ENCODE measurements around the gene KRT73. TPM values are rescaled to one million over a fixed set of nuclear protein-coding genes. Genes with fewer than 3 reads are reported as not detected.

The KRT73 gene
- total RNA-seq, 1 donor from 2014 or later, result not detected

DNA sequence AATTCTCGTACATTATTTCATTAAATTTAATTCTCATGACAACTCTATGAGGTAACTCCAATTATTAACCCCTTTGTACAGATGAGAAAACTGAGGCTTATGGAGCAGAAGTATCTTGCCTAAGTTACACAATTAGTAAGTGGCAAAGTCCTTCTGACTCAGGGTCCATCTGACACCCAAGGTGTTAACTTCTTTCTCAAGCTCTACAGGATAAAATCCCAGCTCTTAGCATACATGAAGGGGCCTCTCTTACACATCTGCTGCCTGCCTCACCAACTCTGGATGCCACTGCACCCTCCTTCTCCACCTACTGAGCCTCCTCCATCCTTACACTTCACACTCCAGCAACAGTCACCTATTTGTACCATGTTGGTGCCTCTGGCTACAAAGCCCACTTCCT is 12.8 kb downstream of the KRT73 start:
- Mint-ChIP-seq H3K27ac (no peak overlapping the region), H3K27me3 (ENCODE audit: low read depth) (peaks cover 64% of the 10 kb centered on the region), H3K4me1 (no peaks in the 10 kb centered on the region), H3K9me3 (no peaks in the 10 kb centered on the region), H3K4me3 (no peak overlapping the region), H3K36me3 (no peaks in the 10 kb centered on the region)
- no peak for DNase-seq (ENCODE audit: low spot score in 2 of 2, unreplicated experiment in 2 of 2)
- TF ChIP-seq, protein P1, sequence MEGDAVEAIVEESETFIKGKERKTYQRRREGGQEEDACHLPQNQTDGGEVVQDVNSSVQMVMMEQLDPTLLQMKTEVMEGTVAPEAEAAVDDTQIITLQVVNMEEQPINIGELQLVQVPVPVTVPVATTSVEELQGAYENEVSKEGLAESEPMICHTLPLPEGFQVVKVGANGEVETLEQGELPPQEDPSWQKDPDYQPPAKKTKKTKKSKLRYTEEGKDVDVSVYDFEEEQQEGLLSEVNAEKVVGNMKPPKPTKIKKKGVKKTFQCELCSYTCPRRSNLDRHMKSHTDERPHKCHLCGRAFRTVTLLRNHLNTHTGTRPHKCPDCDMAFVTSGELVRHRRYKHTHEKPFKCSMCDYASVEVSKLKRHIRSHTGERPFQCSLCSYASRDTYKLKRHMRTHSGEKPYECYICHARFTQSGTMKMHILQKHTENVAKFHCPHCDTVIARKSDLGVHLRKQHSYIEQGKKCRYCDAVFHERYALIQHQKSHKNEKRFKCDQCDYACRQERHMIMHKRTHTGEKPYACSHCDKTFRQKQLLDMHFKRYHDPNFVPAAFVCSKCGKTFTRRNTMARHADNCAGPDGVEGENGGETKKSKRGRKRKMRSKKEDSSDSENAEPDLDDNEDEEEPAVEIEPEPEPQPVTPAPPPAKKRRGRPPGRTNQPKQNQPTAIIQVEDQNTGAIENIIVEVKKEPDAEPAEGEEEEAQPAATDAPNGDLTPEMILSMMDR (IDR thresholded peaks at IDR 0.05; ENCODE audit: unreplicated experiment), result no peak

DNA sequence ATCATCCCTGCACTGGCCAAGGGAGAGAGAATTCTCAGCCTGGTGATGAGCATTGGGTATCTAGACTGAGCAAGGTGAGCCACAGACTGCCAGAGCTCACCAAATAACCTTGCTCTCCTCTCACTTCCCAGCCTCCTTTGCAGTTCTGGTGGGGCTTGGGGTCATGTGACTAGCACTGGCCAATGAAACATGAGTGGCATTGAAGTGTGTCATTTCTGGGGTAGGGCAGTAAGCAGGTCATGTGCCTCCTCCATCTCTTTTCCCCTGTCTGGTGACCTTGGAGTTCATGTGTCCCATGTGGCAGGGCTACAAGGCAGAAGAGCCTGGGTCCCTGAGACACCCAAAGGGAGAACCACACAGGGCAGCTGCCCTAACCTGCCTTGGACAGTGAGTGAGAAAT is 13.5 kb downstream of the KRT73 start:
- no peaks in the 10 kb centered on the region for H3K4me1 Mint-ChIP-seq

DNA sequence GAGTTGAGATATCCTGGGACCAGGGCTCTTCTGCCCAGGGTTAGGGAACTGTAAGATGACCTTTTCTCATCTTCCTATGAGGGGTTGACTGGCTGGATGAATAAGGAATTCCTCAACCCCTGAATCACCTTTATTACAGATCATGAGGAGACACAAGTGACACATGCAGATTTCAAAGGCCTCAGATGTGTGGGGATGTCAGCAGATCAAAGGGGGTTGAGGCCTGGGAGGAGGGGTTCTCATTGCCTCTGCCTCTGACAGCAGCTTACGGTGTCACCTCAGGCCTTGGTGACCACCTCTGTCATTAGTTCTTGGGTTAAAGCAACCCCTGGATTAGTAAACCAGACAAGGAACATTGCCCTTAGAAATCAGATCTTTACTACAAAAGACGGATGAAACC is 15.0 kb downstream of the KRT73 start:
- Mint-ChIP-seq H3K9me3 (no peaks in the 10 kb centered on the region), H3K27ac (no peak overlapping the region), H3K27me3 (ENCODE audit: low read depth) (peaks cover 66% of the 10 kb centered on the region), H3K4me3 (no peak overlapping the region), H3K4me1 (no peaks in the 10 kb centered on the region), H3K36me3 (no peaks in the 10 kb centered on the region)
- DNase-seq (ENCODE audit: low spot score in 2 of 2, unreplicated experiment in 2 of 2), result no peak
- TF ChIP-seq, protein P1 (IDR thresholded peaks at IDR 0.05; ENCODE audit: unreplicated experiment), result no peak

More for the DNA sequence above, 13.5 kb downstream of the KRT73 start:
- H3K9me3 Mint-ChIP-seq, result no peaks in the 10 kb centered on the region
- H3K36me3 Mint-ChIP-seq, result no peaks in the 10 kb centered on the region
- TF ChIP-seq, protein P1 (IDR thresholded peaks at IDR 0.05; ENCODE audit: unreplicated experiment), result no peak
- H3K27me3 Mint-ChIP-seq (ENCODE audit: low read depth), result peaks cover 65% of the 10 kb centered on the region
- no peak overlapping the region for H3K4me3 Mint-ChIP-seq
- no peak for DNase-seq (ENCODE audit: low spot score in 2 of 2, unreplicated experiment in 2 of 2)
- no peak overlapping the region for H3K27ac Mint-ChIP-seq

DNA sequence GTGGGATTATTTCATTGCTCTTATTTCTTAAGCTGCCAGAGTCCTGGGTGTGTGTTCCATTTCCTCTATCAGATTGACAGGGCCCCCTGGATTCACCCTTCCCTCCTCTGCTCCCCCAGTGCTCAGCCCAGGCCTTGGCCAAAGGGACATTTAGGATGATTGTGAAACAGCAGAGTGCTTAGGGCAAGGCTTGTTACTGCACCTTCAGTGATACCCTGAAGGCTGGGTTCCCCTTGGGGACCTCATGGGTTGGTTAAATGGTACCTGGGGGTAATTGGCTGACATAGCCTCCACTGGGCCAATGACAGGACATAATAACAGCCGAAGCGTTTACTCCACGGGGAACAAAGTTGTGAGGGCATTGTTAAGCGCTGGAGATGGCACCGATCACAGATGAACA is 15.8 kb downstream of the KRT73 start:
- peaks cover 67% of the 10 kb centered on the region for H3K27me3 Mint-ChIP-seq (ENCODE audit: low read depth)
- H3K4me3 Mint-ChIP-seq, result no peak overlapping the region
- H3K9me3 Mint-ChIP-seq, result no peaks in the 10 kb centered on the region
- no peak for DNase-seq (ENCODE audit: low spot score in 2 of 2, unreplicated experiment in 2 of 2)
- no peaks in the 10 kb centered on the region for H3K4me1 Mint-ChIP-seq
- H3K27ac Mint-ChIP-seq, result no peak overlapping the region
- no peaks in the 10 kb centered on the region for H3K36me3 Mint-ChIP-seq
- TF ChIP-seq, protein P1 (IDR thresholded peaks at IDR 0.05; ENCODE audit: unreplicated experiment), result no peak

DNA sequence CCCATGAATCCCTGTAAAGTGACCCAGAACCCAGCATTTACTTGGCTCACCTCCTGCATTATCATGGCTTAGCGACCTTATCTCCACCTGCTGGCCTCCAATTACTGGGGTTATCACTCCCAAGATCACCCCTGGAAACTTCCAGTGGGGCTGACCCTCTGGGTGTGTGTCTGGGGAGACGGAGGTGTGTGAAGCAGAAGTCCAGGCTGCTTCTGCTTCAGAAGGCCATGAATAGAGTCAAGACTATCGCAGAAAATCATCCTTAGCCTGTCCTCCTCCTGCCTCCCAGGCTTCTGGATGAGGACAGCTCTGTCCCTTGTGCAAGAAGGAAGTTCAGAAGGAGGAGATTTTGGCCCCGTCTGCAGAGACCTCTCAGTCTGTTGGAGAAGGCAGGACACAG is 16.7 kb downstream of the KRT73 start:
- Mint-ChIP-seq H3K4me3 (no peak overlapping the region), H3K27me3 (ENCODE audit: low read depth) (peaks cover 65% of the 10 kb centered on the region), H3K27ac (no peak overlapping the region), H3K36me3 (no peaks in the 10 kb centered on the region), H3K9me3 (no peaks in the 10 kb centered on the region), H3K4me1 (no peaks in the 10 kb centered on the region)
- DNase-seq (ENCODE audit: low spot score in 2 of 2, unreplicated experiment in 2 of 2), result no peak
- TF ChIP-seq, protein P1 (IDR thresholded peaks at IDR 0.05; ENCODE audit: unreplicated experiment), result no peak

DNA sequence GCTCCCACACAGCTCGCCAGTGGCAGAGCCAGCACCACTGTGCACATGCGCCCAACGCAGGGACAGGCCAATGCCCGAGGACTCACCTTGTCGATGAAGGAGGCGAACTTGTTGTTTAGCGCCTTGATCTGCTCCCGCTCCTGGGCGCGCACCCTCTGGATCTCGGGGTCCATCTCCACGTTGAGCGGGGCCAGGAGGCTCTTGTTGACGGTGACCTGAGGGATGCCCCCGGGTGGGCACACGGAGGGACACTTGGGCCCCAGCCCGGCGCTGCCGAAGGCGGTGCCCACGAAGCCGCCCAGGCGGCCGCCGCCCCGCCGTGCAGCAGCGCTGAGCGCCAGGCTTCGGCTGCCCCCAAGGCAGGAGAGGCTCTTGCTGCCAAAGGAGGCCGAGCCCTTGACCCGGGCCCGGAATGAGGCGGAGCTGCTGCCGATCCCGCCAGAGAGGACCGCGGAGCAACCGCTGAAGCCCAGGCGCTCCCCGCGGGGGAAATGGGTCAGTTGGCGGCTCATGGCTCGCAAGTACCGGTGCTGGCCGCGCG is 17.3 kb downstream of the KRT73 start, which contains the start of gene KRT72:
Gene KRT72 (minus strand): TSS at position 523 of the 541 bp plus-strand sequence. CDS start 11 bp downstream, at position 512.
- H3K4me1 Mint-ChIP-seq, result no peaks in the 10 kb centered on the region
- no peaks in the 10 kb centered on the region for H3K36me3 Mint-ChIP-seq
- peaks cover 64% of the 10 kb centered on the region for H3K27me3 Mint-ChIP-seq (ENCODE audit: low read depth)
- no peak within 1 kb of the TSS for H3K27ac Mint-ChIP-seq
- H3K4me3 Mint-ChIP-seq, result no peak within 1 kb of the TSS
- H3K9me3 Mint-ChIP-seq, result no peaks in the 10 kb centered on the region
- no peak for DNase-seq (ENCODE audit: low spot score in 2 of 2, unreplicated experiment in 2 of 2)
- TF ChIP-seq, protein P1 (IDR thresholded peaks at IDR 0.05; ENCODE audit: unreplicated experiment), result no peak

Data from mesothelial cell of epicardium (in vitro differentiated cells).